H1 (cell line): Measurements from ENCODE around the gene EGLN2. TPM values are rescaled to one million over a fixed set of nuclear protein-coding genes. Genes with fewer than 3 reads are reported as not detected.

Source experiments
- CTCF ChIA-PET: fragments of 300-600 bp; sonication (Branson Sonifier 250); formaldehyde crosslinking; loops from one replicate; lab custom pipeline; 2021; ENCODE audit not compliant: partially characterized antibody; lab: Charles Lee
- POLR2A ChIA-PET: fragments of 300-600 bp; sonication (Branson Sonifier 250); formaldehyde crosslinking; loops from one replicate; lab custom pipeline; 2021; ENCODE audit warnings: inconsistent platforms; ENCODE audit not compliant: partially characterized antibody; lab: Charles Lee
- DNase-seq, 2 experiments: peaks; one replicate each; pipeline versions ENCODE4 v3.0.0 to v3.0.0-alpha.2; 2010 to 2022; ENCODE audit warnings: low spot score in 2 of 2, low read depth in 1 of 2, mixed read lengths in 1 of 2
- FAIRE-seq: peaks from 2 replicates; lab custom pipeline; 2011; peaks lifted over from hg19 to GRCh38; lab: Jason Lieb, UNC
- H2AFZ ChIP-seq: 2 replicates; pipeline ENCODE4 v1.8.1; 2012; ENCODE audit warnings: low read length, inconsistent platforms
- H2AK5ac ChIP-seq: 2 replicates; pipeline ENCODE4 v1.6.1; 2013; ENCODE audit warnings: low read depth, low read length
- H2BK120ac ChIP-seq: replicated peaks from 2 replicates; pipeline ENCODE3; 2013; ENCODE audit warnings: low read depth, low read length, inconsistent platforms
- H2BK12ac ChIP-seq: 2 replicates; pipeline ENCODE4 v1.6.1; 2013; ENCODE audit warnings: low read depth, low read length
- H2BK15ac ChIP-seq: 2 replicates; pipeline ENCODE4 v1.6.1; 2013; ENCODE audit warnings: low read length
- H2BK20ac ChIP-seq: 2 replicates; pipeline ENCODE4 v1.6.1; 2013; ENCODE audit warnings: low read length
- H2BK5ac ChIP-seq: 2 replicates; pipeline ENCODE4 v1.6.1; 2013; ENCODE audit warnings: low read depth, low read length
- H3K14ac ChIP-seq: 2 replicates; pipeline ENCODE4 v1.6.1; 2013; ENCODE audit warnings: inconsistent platforms; ENCODE audit not compliant: insufficient read length
- H3K18ac ChIP-seq: 2 replicates; pipeline ENCODE4 v1.6.1; 2013; ENCODE audit warnings: low read length; ENCODE audit errors: extremely low read depth
- H3K23ac ChIP-seq: 2 replicates; pipeline ENCODE4 v1.6.1; 2013; ENCODE audit warnings: inconsistent platforms; ENCODE audit not compliant: insufficient read length
- H3K23me2 ChIP-seq: 2 replicates; pipeline ENCODE4 v1.6.1; 2013; ENCODE audit warnings: low read depth, low read length
- H3K27ac ChIP-seq: 2 replicates; pipeline ENCODE4 v1.6.1; 2011; ENCODE audit warnings: low read depth, low read length, inconsistent platforms
- H3K27me3 ChIP-seq, 4 experiments: replicated peaks in 1 of 4; 1 replicate in 1 of 4; 2 replicates in 3 of 4; pipeline versions ENCODE4 v1.6.1 to v1.8.1; 2011 to 2013; ENCODE audit warnings: low read length in 3 of 4, mild to moderate bottlenecking in 3 of 4, inconsistent platforms in 2 of 4, mixed read lengths in 2 of 4, moderate library complexity in 1 of 4; ENCODE audit not compliant: control insufficient read depth in 3 of 4, insufficient read depth in 3 of 4; ENCODE audit errors: extremely low read depth in 1 of 4
- H3K36me3 ChIP-seq, 4 experiments: 2 replicates each; pipeline versions ENCODE4 v1.6.1 to v1.8.1; 2011 to 2013; ENCODE audit warnings: mild to moderate bottlenecking in 4 of 4, low read length in 3 of 4, moderate library complexity in 2 of 4, control low read depth in 1 of 4, inconsistent platforms in 1 of 4; ENCODE audit not compliant: insufficient read depth in 4 of 4, control insufficient read depth in 2 of 4
- H3K4ac ChIP-seq: replicated peaks from 2 replicates; pipeline ENCODE3; 2013; ENCODE audit warnings: low read length, low read depth, mixed read lengths, inconsistent platforms; ENCODE audit not compliant: insufficient read length
- H3K4me1 ChIP-seq, 4 experiments: replicated peaks in 1 of 4; 1 replicate in 1 of 4; 2 replicates in 3 of 4; pipeline versions ENCODE4 v1.6.1 to v1.8.1; 2011 to 2013; ENCODE audit warnings: low read length in 3 of 4, inconsistent platforms in 2 of 4, mixed read lengths in 1 of 4; ENCODE audit not compliant: insufficient read depth in 4 of 4, control insufficient read depth in 3 of 4
- H3K4me2 ChIP-seq, 2 experiments: 2 replicates each; pipeline versions ENCODE4 v1.6.1 to v1.8.1; 2011 to 2013; ENCODE audit warnings: low read depth in 2 of 2, low read length in 2 of 2, control low read depth in 1 of 2, inconsistent platforms in 1 of 2, mild to moderate bottlenecking in 1 of 2; ENCODE audit not compliant: insufficient read depth in 1 of 2
- H3K4me3 ChIP-seq, 4 experiments: fragments of 200-600, 300-600 bp in 1 of 4; sonication (generic), shearing (Covaris generic), sonication (Bioruptor Twin) in 1 of 4; 2 replicates each; pipeline versions ENCODE4 v1.5.1 to v1.8.1; 2011 to 2016; ENCODE audit warnings: low read length in 4 of 4, low read depth in 3 of 4, control low read depth in 2 of 4, inconsistent platforms in 2 of 4, mild to moderate bottlenecking in 2 of 4, mixed read lengths in 1 of 4, moderate library complexity in 1 of 4; ENCODE audit not compliant: insufficient read depth in 2 of 4; ENCODE audit errors: extremely low read depth in 1 of 4
- H3K56ac ChIP-seq: replicated peaks from 2 replicates; pipeline ENCODE3; 2013; ENCODE audit warnings: low read depth, mild to moderate bottlenecking, mixed read lengths, low read length, inconsistent platforms; ENCODE audit not compliant: insufficient read length
- H3K79me1 ChIP-seq: 2 replicates; pipeline ENCODE4 v1.6.1; 2013; ENCODE audit warnings: low read depth, low read length, control low read depth
- H3K79me2 ChIP-seq, 2 experiments: 2 replicates each; pipeline versions ENCODE4 v1.6.1 to v1.8.1; 2012 to 2013; ENCODE audit warnings: low read length in 2 of 2, mild to moderate bottlenecking in 2 of 2, inconsistent platforms in 1 of 2; ENCODE audit not compliant: insufficient read depth in 2 of 2, control insufficient read depth in 1 of 2
- H3K9ac ChIP-seq, 4 experiments: replicated peaks in 1 of 4; 1 replicate in 1 of 4; 2 replicates in 3 of 4; pipeline versions ENCODE4 v1.6.1 to v1.8.1; 2011 to 2013; ENCODE audit warnings: low read depth in 3 of 4, low read length in 3 of 4, control low read depth in 2 of 4, mild to moderate bottlenecking in 2 of 4, moderate library complexity in 2 of 4, inconsistent platforms in 1 of 4; ENCODE audit errors: extremely low read depth in 1 of 4
- H3K9me3 ChIP-seq, 2 experiments: 2 replicates each; pipeline versions ENCODE4 v1.6.1 to v1.8.1; 2012 to 2013; ENCODE audit warnings: mild to moderate bottlenecking in 2 of 2, moderate library complexity in 2 of 2, control low read depth in 1 of 2, inconsistent platforms in 1 of 2, low read depth in 1 of 2, low read length in 1 of 2, mixed read lengths in 1 of 2; ENCODE audit not compliant: insufficient read depth in 2 of 2
- H4K20me1 ChIP-seq, 2 experiments: replicated peaks in 1 of 2; 2 replicates each; pipeline versions ENCODE3 to v1.8.1; 2011 to 2013; ENCODE audit warnings: inconsistent platforms in 2 of 2, low read length in 2 of 2, mild to moderate bottlenecking in 1 of 2; ENCODE audit not compliant: insufficient read depth in 2 of 2, control insufficient read depth in 1 of 2
- H4K5ac ChIP-seq: 2 replicates; pipeline ENCODE4 v1.6.1; 2013; ENCODE audit warnings: low read length, low read depth, mixed read lengths, inconsistent platforms; ENCODE audit not compliant: insufficient read length
- H4K8ac ChIP-seq: 2 replicates; pipeline ENCODE4 v1.8.0; 2013; ENCODE audit warnings: mild to moderate bottlenecking, moderate library complexity, low read length, inconsistent platforms; ENCODE audit not compliant: insufficient read depth; ENCODE audit errors: extremely low read depth
- H4K91ac ChIP-seq: replicated peaks from 2 replicates; pipeline ENCODE3; 2013; ENCODE audit warnings: low read length, mixed read lengths, inconsistent platforms; ENCODE audit not compliant: insufficient read length
- FOSL1 ChIP-seq: IDR thresholded peaks from 2 replicates; pipeline ENCODE4 v1.6.1; 2011; ENCODE audit warnings: mild to moderate bottlenecking, low read depth, low read length, moderate library complexity; ENCODE audit not compliant: insufficient read depth
- JUND ChIP-seq: IDR thresholded peaks from 2 replicates; pipeline ENCODE4 v1.6.1; 2011; ENCODE audit warnings: mild to moderate bottlenecking, improper control_type of control experiment, low read length
- TAF7 ChIP-seq: optimal IDR thresholded peaks from 2 replicates; pipeline ENCODE3; 2011; ENCODE audit warnings: low read depth, mild to moderate bottlenecking, inconsistent platforms, low read length, moderate library complexity, borderline replicate concordance
- WGBS, 2 experiments: shearing (Covaris generic) in 1 of 2; methylation state at CpG; one replicate each; pipeline versions ENCODE4 v1.1.6 to v1.1.7; 2013 to 2015; ENCODE audit warnings: low lambda C conversion rate in 2 of 2, mixed read lengths in 2 of 2, inconsistent platforms in 1 of 2, low coverage in 1 of 2, missing lambda C conversion rate in 1 of 2; ENCODE audit not compliant: insufficient replicate concordance in 2 of 2, insufficient coverage in 1 of 2, insufficient read length in 1 of 2; ENCODE audit errors: extremely low coverage in 1 of 2, missing lambda C conversion rate in 1 of 2; 5-methylcytosine and 5-hydroxymethylcytosine counted together
- polyA plus RNA-seq, 7 experiments: library from polyadenylated mRNA; depleted of rRNA in 3 of 7; stranded (reverse) in 5 of 7; unstranded in 2 of 7; fragments of >200 nt in 5 of 7; fragments of 200-250 nt in 2 of 7; gene quantifications; 1 replicate in 5 of 7; 2 replicates in 1 of 7; 4 replicates in 1 of 7; pipeline versions ENCODE4 v1.2.1 to v1.2.3, GENCODE V29; 2011 to 2013; ENCODE audit warnings: missing spikeins in 2 of 7, mixed read lengths in 2 of 7
- total RNA-seq: library from RNA; stranded (reverse); fragmentation: NEBNext Ultra II Directional; extraction: Animal tissue kit (Norgen Biotek cat#: 25700); gene quantifications from 2 replicates; pipeline ENCODE4 v1.2.1, GENCODE V29; 2021

EGLN2 gene
- total and polyA plus RNA-seq, 2 of the 8 experiments (the other 6 are each of a cell fraction or from before 2014, with no cell fraction given): 86.9 to 103 TPM

GRCh38 chr19:40774916-40775631, 23.9 kb upstream of the EGLN2 start, which contains the start of gene MIA:
TSS of gene MIA (plus strand) at chr19:40775521. CDS start at chr19:40775543, 22 bp downstream.
- H3K36me3 ChIP-seq: no peaks in the 10 kb centered on the region

More at GRCh38 chr19:40774916-40775631, 23.9 kb upstream of the EGLN2 start, which contains the start of gene MIA:
- Histone ChIP-seq H4K91ac (no peak within 1 kb of the TSS), H2BK5ac (no peak within 1 kb of the TSS), H3K9me3 (no peaks in the 10 kb centered on the region), H3K23ac (no peak within 1 kb of the TSS), H3K79me1 (no peaks in the 10 kb centered on the region), H2BK12ac (peak within 1 kb of the TSS; percentile 75; the same call in 1 of the 2 replicates), H3K79me2 (no peaks in the 10 kb centered on the region), H2AK5ac (peak within 1 kb of the TSS; percentile 86; the same call in 1 of the 2 replicates), H4K20me1 (no peaks in the 10 kb centered on the region), H3K4me2 (no peak within 1 kb of the TSS; a peak in 1 of 4 replicates), H3K9ac (no peak within 1 kb of the TSS; a peak in 1 of 7 replicates), H4K5ac (no peak within 1 kb of the TSS), H2BK20ac (no peak within 1 kb of the TSS), H3K56ac (no peak within 1 kb of the TSS), H3K4ac (no peak within 1 kb of the TSS), H3K27me3 (no peaks in the 10 kb centered on the region), H3K14ac (no peak within 1 kb of the TSS), H3K23me2 (peaks cover 8% of the 10 kb centered on the region; the same call in 1 of the 2 replicates), H3K4me3 (no peak within 1 kb of the TSS), H3K18ac (no peak within 1 kb of the TSS), H3K27ac (no peak within 1 kb of the TSS; the same call in 1 of the 2 replicates), H3K4me1 (peaks cover 0 to 13% (median 6%) of the 10 kb centered on the region in 4 experiments; a peak in 6 of 7 replicates), H2BK120ac (no peak within 1 kb of the TSS), H2AFZ (no peak within 1 kb of the TSS), H4K8ac (no peak within 1 kb of the TSS), H2BK15ac (peak within 1 kb of the TSS; percentile 97; the same call in 1 of the 2 replicates)
- WGBS, 2 experiments: 88% methylated on average over 9 of the region's 9 CpGs; no CpG with 5 or more reads in 1 of the 2 experiments
- CTCF ChIA-PET: interaction anchor here (1.0 to 1.5 kb wide), 2 partner anchors 31 to 73 kb away, joined by 4 to 5 read pairs; no protein-coding TSS in a partner anchor
- no peak for TF ChIP-seq FOSL1
- no peak for TF ChIP-seq JUND
- no peak for TF ChIP-seq TAF7
- no peak for DNase-seq
- FAIRE-seq: no peak
- POLR2A ChIA-PET: interaction anchor here (0.9 to 17.9 kb wide), 6 partner anchors 8 to 84 kb away, joined by 3 to 399 read pairs (median 28); partner anchors contain the start of genes ACTMAP, EGLN2, NUMBL and SNRPA
